ENCODE results near the gene PPP2R2C.

PPP2R2C gene

DNA sequence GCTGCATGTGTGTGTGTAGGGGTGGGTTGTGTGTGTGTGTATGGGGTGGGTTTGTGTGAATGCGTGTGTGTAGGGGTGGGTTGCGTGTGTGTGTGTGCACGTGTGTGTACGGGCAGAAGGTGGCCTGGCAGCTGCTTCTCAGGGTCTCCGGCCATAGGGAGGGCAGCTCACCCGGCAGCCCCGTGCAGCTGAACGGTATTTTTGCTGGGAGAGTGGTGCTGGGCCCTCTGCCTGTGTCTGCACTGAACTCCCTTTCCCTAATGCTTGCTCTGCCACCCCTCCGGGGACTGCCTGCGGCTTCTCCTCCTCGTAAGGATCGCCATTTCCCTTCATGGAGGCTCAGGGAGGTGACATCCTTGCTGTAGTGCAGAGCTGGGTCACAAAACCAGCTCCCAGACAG lies 172.5 kb downstream of the PPP2R2C start:
- no peaks in the 10 kb centered on the region for H3K79me2 ChIP-seq (ENCODE audit: insufficient read depth, low read length)
- H3K4me2 ChIP-seq (ENCODE audit: insufficient read depth, low read length) = no peak overlapping the region
- H3K36me3 ChIP-seq (ENCODE audit: insufficient read depth, low read length) = no peaks in the 10 kb centered on the region
- H3K4me3 ChIP-seq (ENCODE audit: low read depth in 1 of 2, low read length in 2 of 2) = no peak overlapping the region
- no peak for ATAC-seq (ENCODE audit: insufficient read depth, low read depth)
- DNase-seq = no peak
- H3K27me3 ChIP-seq (ENCODE audit: insufficient read depth, low read length, poor library complexity) = no peaks in the 10 kb centered on the region
- no peaks in the 10 kb centered on the region; the same call in 1 of the 2 replicates for H4K20me1 ChIP-seq (ENCODE audit: insufficient read depth, low read length)
- H3K4me1 ChIP-seq (ENCODE audit: insufficient read depth, low read length) = no peaks in the 10 kb centered on the region
- H3K27ac ChIP-seq (ENCODE audit: low read length) = no peak overlapping the region
- no peak for TF ChIP-seq EZH2 (IDR thresholded peaks at IDR 0.05; ENCODE audit: borderline replicate concordance, low read depth, low read length, severe bottlenecking)
- TF ChIP-seq, protein P1, sequence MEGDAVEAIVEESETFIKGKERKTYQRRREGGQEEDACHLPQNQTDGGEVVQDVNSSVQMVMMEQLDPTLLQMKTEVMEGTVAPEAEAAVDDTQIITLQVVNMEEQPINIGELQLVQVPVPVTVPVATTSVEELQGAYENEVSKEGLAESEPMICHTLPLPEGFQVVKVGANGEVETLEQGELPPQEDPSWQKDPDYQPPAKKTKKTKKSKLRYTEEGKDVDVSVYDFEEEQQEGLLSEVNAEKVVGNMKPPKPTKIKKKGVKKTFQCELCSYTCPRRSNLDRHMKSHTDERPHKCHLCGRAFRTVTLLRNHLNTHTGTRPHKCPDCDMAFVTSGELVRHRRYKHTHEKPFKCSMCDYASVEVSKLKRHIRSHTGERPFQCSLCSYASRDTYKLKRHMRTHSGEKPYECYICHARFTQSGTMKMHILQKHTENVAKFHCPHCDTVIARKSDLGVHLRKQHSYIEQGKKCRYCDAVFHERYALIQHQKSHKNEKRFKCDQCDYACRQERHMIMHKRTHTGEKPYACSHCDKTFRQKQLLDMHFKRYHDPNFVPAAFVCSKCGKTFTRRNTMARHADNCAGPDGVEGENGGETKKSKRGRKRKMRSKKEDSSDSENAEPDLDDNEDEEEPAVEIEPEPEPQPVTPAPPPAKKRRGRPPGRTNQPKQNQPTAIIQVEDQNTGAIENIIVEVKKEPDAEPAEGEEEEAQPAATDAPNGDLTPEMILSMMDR (IDR thresholded peaks at IDR 0.05; ENCODE audit: borderline replicate concordance, extremely low read depth, low read length, poor library complexity, severe bottlenecking) = no peak
- H3K9me3 ChIP-seq (ENCODE audit: insufficient read depth, low read length, severe bottlenecking) = no peaks in the 10 kb centered on the region
- H3K9ac ChIP-seq (ENCODE audit: low read depth, low read length) = no peak overlapping the region
- no peak overlapping the region for H2AFZ ChIP-seq (ENCODE audit: low read depth, low read length)

DNA sequence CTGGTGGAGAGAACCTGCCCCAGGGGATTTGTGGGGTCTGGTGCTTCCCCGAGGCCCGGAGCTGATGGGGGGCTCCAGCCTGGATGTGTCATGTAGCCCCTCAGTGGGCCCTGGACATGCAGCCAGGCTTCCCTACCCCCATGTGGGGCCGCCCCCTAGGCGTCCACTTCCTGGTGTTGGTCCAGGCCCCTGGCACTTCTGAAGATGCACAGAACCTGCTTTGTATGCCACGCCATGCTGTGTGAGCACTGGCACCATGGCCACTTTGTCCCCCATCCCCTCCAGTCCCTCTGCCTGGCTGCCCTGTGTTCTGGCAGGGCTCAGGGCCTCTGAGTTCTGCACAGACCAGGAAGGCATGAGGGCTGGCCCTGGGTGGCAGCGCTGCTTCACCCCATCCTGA lies 173.6 kb downstream of the PPP2R2C start:
- H3K79me2 ChIP-seq (ENCODE audit: insufficient read depth, low read length) = no peaks in the 10 kb centered on the region

DNA sequence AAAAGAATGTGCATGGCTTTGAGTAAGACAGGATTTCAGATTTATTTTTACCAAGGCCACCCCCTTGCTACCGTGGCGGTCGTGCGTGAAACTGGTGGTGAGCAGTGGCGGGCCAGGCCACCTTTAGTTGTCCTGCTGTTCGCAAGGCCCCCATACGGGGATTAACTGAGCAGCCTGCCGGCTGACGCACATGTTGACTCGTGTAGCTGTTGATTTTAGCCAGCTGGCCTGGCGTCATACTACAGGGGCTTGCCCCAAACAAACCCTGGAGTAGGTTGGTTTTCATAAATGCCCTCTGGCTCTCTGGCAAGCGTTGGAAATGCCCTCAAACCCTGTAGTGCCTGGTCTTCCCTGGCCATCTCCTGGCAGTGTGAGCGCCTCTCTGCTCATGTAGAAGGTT lies 174.4 kb downstream of the PPP2R2C start:
- DNase-seq (no peak), ATAC-seq (ENCODE audit: insufficient read depth, low read depth) (no peak)
- Histone ChIP-seq H3K27ac (ENCODE audit: low read length) (no peak overlapping the region), H4K20me1 (ENCODE audit: insufficient read depth, low read length) (no peaks in the 10 kb centered on the region), H3K9ac (ENCODE audit: low read depth, low read length) (no peak overlapping the region), H3K4me2 (ENCODE audit: insufficient read depth, low read length) (no peak overlapping the region), H3K4me3 (ENCODE audit: low read depth in 1 of 2, low read length in 2 of 2) (no peak overlapping the region), H3K9me3 (ENCODE audit: insufficient read depth, low read length, severe bottlenecking) (no peaks in the 10 kb centered on the region), H3K79me2 (ENCODE audit: insufficient read depth, low read length) (no peaks in the 10 kb centered on the region), H3K4me1 (ENCODE audit: insufficient read depth, low read length) (no peaks in the 10 kb centered on the region), H2AFZ (ENCODE audit: low read depth, low read length) (no peak overlapping the region), H3K27me3 (ENCODE audit: insufficient read depth, low read length, poor library complexity) (no peaks in the 10 kb centered on the region), H3K36me3 (ENCODE audit: insufficient read depth, low read length) (no peaks in the 10 kb centered on the region)
- TF ChIP-seq, protein P1 (IDR thresholded peaks at IDR 0.05; ENCODE audit: borderline replicate concordance, extremely low read depth, low read length, poor library complexity, severe bottlenecking) = no peak
- TF ChIP-seq EZH2 (IDR thresholded peaks at IDR 0.05; ENCODE audit: borderline replicate concordance, low read depth, low read length, severe bottlenecking) = no peak

More for the DNA sequence above, 173.6 kb downstream of the PPP2R2C start:
- TF ChIP-seq, protein P1 (IDR thresholded peaks at IDR 0.05; ENCODE audit: borderline replicate concordance, extremely low read depth, low read length, poor library complexity, severe bottlenecking) = no peak
- TF ChIP-seq EZH2 (IDR thresholded peaks at IDR 0.05; ENCODE audit: borderline replicate concordance, low read depth, low read length, severe bottlenecking) = no peak
- Histone ChIP-seq H3K4me1 (ENCODE audit: insufficient read depth, low read length) (no peaks in the 10 kb centered on the region), H3K27ac (ENCODE audit: low read length) (no peak overlapping the region), H3K27me3 (ENCODE audit: insufficient read depth, low read length, poor library complexity) (no peaks in the 10 kb centered on the region), H2AFZ (ENCODE audit: low read depth, low read length) (no peak overlapping the region), H3K4me2 (ENCODE audit: insufficient read depth, low read length) (no peak overlapping the region), H3K9me3 (ENCODE audit: insufficient read depth, low read length, severe bottlenecking) (no peaks in the 10 kb centered on the region), H3K9ac (ENCODE audit: low read depth, low read length) (no peak overlapping the region), H3K4me3 (ENCODE audit: low read depth in 1 of 2, low read length in 2 of 2) (no peak overlapping the region), H4K20me1 (ENCODE audit: insufficient read depth, low read length) (no peaks in the 10 kb centered on the region; the same call in 1 of the 2 replicates), H3K36me3 (ENCODE audit: insufficient read depth, low read length) (no peaks in the 10 kb centered on the region)
- ATAC-seq (ENCODE audit: insufficient read depth, low read depth) (no peak), DNase-seq (no peak)
